ENCODE results near the gene RAP1GAP. TPM values are rescaled to one million over a fixed set of nuclear protein-coding genes. Genes with fewer than 3 reads are reported as not detected.

RAP1GAP gene
- total RNA-seq, 2 donors from 2014 or later, result 45.2 to 53.1 TPM

DNA sequence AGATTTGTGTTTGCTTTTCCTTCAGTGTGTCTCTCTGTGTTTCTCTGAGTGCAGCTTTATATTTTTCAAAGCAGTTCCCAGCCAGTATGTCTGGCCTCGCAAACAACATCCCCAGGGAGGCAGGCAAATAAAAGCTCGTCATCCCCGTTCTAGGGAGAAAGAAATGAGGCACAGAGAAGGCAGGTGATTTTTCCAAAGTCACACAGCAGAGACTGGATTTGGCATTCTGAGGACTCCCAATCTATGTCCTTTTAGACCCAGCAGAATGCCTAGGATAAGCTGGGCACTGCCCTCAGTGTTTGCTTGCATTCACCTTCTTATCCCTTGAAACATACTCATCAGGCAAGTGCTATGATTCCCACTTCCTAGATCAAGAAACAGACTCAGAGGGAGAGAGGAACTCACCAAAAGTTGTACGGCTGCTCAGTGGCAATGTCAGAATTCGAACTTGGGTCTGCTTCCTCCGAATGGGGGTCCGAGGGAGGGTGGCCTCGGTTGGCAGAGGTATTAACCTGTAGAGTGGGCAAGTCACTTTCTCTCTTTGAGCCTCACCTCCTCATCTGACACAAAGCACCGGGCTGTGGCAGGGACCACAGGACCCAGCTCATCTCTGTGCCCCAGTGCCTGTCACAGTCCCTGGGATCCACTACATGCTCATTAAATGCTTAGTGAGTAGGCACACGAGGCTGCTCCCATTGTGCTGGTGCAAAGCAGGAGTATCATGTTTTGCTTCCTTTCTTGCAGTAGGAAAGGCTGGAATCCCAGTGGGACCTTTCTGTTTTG is 4.2 kb downstream of the RAP1GAP start:
- no peak for DNase-seq

DNA sequence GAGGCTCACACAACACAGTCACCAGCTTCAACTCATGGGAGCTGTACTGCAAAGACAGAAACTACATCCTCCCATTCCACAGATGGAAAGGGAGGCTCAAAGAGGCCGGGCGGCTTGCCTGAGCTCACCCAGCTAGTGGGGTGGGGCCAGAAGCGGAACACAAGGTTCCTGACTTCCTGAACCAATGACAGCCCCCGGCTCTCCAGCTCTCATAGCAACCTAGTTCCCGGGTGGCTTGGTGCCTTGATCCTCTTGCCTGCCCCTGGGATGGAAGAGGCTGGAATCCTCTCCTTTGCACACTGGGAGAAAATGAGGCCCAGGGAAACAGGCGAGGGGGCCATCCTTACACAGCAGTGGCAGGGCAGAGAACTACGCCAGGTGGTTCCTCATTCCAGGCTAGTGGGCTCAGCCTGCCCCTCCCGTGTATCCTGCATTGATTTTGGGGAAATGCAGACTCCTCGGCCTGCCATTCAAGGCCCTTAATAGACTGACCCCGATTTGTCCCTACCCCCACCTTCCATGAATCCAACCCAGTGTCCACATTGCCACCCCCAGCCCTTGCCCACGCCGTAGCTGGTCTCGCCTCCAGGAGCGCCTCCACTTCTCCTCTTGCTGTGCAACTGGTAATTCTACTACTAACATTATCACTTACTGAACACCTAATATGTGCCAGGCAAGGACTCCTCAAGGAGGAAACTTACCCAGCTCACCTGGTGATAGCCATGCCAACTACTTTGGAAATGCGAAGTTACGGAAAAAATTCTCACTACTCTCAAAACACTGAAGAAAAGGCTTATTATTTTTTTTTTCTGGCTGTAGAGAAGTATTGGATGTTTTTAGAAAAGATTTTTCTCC is 5.0 kb downstream of the RAP1GAP start:
- ATAC-seq, result no peak
- DNase-seq, result no peak
- intact Hi-C loops (cut with DNase I, micrococcal nuclease), result no loop called here

More for the DNA sequence above, 4.2 kb downstream of the RAP1GAP start:
- ATAC-seq, result no peak
- intact Hi-C loops (cut with DNase I, micrococcal nuclease), result no loop called here

DNA sequence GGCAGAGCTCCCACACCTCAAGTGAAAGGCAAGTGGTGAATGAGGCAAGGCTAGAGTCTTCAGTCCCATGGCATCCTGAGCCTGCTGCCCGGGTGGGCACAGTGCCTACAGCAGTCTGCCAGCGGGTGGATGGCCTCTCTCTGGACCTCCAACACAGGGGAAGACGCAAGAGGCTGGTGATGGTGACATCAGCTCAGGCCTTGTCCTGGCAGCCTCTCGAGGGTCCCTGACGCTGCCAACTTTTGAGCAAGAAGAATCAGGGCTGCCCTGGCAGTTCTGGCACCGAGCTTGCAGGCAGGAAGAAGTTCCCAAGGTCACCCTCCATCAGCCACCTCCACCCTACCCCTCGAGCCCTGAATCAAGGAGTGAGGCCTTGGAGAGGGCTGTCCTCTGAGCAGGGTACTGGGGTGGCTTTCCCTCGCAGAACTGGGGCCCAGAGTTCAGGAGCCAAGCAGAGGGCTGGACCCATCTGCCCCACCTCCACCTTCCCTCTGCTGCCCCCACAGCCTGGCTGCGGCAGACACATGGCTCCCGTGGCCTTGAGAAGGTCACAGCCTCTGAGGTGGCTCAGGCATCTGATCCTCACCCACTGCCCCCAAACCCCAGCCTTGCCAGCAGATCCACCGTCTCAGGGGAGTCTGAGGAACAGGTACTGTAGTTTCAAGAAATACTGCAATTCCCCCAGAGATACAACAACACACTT is 5.8 kb downstream of the RAP1GAP start:
- ATAC-seq, result no peak
- no peak for DNase-seq
- intact Hi-C loops (cut with DNase I, micrococcal nuclease), result no loop called here

DNA sequence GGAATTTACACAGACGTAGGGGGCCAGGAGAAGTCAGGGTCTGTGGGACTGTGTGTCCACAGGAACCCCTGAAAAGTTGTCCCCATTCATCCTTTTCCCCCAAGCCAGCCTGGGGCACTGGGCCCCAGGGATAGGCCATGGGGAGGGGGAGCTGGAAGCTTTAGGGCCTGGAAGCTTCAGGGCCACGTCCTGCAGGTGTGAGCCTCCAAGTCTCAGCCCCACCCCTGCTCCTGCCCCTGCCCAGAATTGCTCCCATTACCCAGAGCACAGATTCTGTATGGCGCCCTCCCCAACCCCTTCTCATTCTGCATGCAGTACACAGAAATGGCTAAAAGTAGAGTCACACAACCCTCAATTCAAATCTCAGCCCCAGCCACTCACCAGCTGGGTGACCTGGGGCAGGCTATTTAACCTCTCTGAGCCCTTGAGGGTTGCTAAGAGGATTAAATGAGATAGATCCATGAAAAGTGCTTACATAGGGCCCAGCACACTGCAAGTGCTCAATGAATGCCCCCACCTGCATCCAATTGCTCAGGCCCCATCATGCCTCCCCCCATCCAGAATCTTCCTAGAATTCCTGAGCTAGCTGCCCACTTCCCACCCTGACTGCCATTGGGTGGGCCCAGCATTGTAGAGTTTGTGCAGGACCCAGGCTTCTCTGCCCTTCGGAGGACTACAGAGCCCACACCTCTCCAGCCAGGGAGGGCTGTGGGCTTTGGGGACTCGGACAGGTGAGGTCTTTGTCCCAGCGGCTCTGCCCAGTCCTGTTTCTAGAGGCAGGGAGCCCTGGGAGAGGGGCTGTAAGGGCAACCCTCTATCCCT is 6.5 kb downstream of the RAP1GAP start:
- intact Hi-C loops (cut with DNase I, micrococcal nuclease), result no loop called here

DNA sequence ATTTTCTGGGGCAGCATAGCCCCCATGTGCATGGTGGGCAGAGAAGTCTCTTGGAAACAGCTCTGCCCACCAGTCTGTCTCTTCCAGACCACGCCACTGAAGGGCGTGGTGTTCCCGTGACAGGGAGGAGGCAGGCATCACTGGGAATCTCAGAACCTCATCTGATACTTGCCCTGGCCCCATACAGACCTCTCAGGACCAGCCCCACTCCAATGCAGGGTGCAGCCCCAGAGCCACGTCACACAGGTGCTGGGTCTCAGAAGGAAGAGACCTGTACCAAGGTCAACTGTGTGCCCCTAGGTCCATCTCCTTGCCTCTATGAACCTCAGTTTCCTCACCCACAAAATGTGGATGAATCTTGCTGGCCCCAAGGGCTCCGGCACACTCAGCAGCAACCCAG is 7.3 kb downstream of the RAP1GAP start:
- DNase-seq (no peak), ATAC-seq (no peak)
- intact Hi-C loops (cut with DNase I, micrococcal nuclease), result no loop called here

More for the DNA sequence above, 6.5 kb downstream of the RAP1GAP start:
- ATAC-seq (no peak), DNase-seq (no peak)

DNA sequence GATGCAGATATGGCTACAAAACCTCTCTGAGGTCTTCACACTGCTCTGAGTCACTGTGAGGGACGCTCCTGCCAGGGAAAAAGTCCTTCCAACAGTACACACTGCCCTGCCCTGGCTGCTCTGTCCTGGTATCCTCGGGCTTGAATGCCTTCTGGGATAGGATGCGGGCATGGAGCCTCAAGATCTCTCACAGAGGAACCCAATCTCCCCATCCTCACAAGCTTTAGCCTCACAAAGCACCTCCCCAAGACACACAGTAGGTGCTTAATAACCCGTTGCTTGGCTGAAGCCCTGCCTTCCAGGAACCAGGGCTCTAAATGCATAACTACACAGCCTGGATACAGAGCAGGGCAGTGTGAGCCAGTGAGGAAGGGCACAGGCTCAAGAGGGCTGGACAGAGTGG is 9.2 kb downstream of the RAP1GAP start:
- ATAC-seq (no peak), DNase-seq (no peak)
- intact Hi-C loops (cut with DNase I, micrococcal nuclease), result loop anchor here (2.0 to 10.0 kb wide), 2 partner anchors 151 to 435 kb away; partner anchors contain the start of gene ALPL (in 1 of the 2)

DNA sequence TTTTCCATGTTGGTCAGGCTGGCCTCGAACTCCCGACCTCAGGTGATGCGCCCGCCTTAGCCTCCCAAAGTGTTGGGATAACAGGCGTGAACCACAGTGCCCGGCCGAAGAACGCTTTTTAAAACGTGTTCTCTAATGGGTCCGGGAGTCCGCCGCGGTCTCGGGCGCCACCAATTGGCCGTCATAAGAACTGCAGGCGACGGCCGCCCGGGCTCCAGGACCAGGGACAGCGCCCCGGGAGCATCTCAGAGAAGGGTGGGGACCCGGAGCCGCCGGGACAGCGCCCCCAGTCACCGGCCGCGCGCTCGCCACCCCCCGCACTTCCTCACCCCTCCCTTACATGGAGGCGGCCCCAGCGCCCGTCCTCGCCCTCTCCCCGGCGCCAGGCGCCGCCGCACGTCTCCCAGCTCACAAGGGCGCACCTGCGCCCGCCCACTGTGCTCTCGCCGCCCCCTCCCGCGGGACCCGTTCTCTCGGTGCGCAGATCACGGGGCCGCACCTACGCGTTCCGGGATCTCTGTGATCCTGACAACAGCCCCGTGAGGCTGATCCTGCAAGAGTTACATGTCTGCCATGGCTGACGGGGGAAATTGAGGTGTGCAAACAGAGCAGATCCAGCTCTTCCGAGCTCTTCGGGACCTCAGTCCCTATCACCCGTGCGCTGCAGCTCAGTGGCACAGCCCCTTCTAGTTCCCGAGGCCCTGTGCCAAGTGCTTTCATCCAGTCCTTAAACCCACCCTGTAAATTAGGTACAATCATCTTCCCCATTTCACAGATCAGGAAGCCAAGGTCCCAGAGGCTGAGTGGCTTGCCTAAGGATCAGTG is 9.8 kb downstream of the RAP1GAP start:
- DNase-seq, result peak in 1 of 2 donors; percentile 73
- peak; percentile 90 for ATAC-seq
- intact Hi-C loops (cut with DNase I, micrococcal nuclease), result loop anchor here (2.0 to 10.0 kb wide), 2 partner anchors 151 to 435 kb away; partner anchors contain the start of gene ALPL (in 1 of the 2)

DNA sequence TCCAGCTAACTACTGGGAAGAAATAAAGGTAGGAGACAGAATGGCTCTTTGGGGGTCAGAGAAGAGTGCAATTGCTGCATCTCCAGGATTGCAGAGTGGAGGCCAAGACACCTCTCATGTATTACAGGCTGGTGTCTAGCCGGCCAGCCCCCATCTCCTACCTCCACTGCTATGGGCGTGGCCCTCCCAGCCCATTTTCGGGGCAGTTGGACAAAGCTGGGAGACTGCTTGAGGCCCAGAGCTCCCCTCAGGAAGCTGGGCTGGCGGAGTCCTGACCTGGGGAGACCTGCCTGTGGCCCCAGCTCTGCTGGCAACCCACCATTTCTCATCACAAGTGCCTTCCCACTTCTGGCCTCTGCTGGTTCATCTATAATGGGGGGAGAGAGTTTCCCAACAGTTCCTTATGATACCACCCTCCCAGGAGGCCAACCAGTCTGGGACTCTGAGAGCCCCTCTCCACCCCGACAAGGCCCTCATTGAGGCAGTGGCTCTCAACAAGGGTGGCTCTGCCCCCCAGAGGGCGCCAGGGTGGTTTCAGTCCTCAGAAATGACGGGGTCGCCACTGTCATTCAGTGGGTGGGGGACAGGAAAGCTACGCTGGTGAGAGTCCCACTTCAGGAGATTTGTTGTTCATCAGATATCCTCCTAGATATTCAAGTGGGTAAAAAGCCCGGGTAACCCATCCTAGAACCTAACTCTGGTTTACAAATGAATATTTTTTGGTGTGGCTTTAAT is 11.5 kb downstream of the RAP1GAP start:
- DNase-seq, result no peak
- intact Hi-C loops (cut with DNase I, micrococcal nuclease), result loop anchor here (2.0 to 10.0 kb wide), 2 partner anchors 149 to 433 kb away; partner anchors contain the start of gene ALPL (in 1 of the 2)

DNA sequence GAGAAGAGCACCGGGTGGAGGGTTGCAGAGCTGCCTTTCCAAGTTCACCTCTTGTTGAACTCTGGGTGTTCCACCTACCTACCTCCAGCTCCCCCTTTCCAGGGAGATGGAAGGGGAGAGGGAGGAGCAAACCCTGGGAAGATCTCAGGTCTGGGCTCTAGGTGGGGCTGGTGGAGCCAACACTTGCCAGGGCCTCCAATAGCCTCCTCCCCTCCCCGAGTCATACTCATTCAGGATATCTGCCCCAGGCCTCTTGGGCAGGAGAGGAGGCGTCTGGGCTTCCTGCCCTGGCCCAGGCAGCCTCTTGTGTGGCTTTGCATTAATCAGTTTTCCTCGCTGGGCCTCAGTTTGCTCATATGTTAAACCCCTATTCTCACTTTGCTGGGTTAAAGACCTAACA is 13.4 kb downstream of the RAP1GAP start:
- ATAC-seq, result no peak
- intact Hi-C loops (cut with DNase I, micrococcal nuclease), result loop anchor here in 1 of 2 donors (10.0 kb wide), 1 partner anchor 431 kb away; no protein-coding TSS in a partner anchor

More for the DNA sequence above, 11.5 kb downstream of the RAP1GAP start:
- no peak for ATAC-seq

DNA sequence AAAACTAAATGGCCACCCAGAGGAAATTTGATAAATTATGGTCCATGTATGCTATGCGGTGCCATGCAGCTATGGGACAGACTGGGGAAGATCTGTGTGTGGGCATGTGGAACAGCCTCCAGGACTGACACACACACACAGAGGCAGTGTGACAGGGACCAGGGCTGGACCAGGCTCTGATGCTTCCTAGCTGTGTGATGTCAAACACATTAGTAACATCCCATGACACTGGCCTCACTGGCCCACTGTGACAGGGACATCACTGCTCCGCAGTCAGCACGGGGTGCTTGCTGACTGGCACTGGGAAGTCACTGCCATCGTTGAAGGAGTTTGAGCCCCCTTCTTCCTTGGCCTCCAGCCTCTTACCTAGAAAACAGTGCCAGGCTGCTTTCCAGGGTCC is 13.9 kb downstream of the RAP1GAP start:
- ATAC-seq (no peak), DNase-seq (no peak)
- intact Hi-C loops (cut with DNase I, micrococcal nuclease), result loop anchor here in 1 of 2 donors (10.0 kb wide), 1 partner anchor 430 kb away; no protein-coding TSS in a partner anchor

More for the DNA sequence above, 13.4 kb downstream of the RAP1GAP start:
- DNase-seq, result no peak

DNA sequence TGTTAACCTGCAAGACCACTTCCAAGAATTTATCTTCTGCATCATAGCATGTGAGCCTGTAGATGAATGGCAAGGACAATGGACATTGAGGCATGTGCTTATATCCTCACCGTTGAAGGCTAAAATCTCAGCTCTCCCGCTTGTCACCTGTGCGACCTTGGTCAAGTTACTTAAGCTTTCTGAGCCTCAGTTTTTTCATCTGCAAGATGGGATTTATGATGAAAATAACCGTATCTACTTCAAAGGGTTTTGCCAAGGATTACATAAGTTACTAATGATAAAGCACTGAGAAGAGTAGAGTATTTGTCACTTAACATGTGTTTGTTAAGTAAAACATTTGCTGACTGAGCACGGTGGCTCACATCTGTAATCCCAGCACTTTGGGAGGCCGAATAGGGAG is 14.9 kb downstream of the RAP1GAP start:
- no peak for DNase-seq
- ATAC-seq, result no peak
- intact Hi-C loops (cut with DNase I, micrococcal nuclease), result loop anchor here in 1 of 2 donors (10.0 kb wide), 1 partner anchor 429 kb away; no protein-coding TSS in a partner anchor

DNA sequence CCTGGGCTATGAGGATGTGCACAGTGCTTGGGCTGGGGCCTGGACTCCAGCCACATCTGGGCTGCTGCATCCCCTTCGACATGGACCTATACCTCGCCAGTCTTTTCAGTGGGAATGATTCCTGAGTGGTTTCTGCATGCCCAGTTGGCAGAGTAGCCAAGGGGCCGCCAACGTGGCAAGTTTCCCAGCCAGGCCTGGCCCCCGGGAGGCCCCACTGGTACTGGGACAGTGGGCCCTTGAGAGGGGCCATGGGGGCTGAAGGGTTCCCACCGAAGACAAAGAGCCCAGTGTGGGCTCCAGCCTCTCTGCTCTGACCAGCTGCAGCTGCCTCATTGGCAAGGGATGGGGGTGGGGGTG is 15.4 kb downstream of the RAP1GAP start:
- no peak for DNase-seq
- no peak for ATAC-seq
- intact Hi-C loops (cut with DNase I, micrococcal nuclease), result loop anchor here in 1 of 2 donors (10.0 kb wide), 1 partner anchor 429 kb away; no protein-coding TSS in a partner anchor

DNA sequence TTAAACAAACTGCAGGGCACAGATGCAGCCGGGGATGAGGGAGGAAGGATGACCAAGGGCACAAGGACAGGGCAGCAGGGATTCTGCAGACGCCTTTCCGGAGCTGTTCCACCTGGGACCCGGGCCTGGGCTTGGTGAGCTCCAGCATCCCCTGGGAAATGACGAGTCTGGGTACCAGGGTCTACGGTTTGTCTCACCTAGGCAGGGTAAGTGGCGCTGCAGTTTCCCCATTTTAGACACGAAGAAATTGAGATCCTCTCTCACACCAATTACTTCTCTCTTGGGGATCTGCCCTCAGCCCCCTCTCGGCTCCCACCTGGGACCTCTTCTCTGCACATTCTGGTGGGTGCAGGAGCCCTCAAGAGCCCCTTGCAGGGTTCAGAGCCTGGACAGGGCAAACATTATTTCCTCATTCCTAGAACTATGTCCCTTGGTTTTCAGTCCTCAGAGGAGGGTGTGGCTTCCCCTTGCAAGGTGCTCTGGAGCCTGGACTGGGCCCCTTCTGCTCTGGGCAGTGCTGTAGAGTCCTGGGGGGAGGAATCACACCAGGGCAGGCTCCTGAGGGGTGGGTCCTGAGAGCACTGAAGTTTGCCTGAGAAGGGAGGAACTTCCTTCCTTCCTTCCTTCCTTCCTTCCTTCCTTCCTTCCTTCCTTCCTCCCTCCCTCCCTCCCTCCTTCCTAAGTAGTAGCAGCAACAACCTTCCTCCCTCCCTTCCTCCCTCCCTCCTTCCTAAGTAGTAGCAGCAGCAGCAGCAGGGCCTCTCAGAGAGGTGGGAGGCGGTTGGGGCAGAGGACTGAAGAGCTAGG is 16.0 kb downstream of the RAP1GAP start:
- ATAC-seq, result peak; percentile 40
- DNase-seq, result no peak
- intact Hi-C loops (cut with DNase I, micrococcal nuclease), result loop anchor here in 1 of 2 donors (10.0 kb wide), 1 partner anchor 428 kb away; no protein-coding TSS in a partner anchor

DNA sequence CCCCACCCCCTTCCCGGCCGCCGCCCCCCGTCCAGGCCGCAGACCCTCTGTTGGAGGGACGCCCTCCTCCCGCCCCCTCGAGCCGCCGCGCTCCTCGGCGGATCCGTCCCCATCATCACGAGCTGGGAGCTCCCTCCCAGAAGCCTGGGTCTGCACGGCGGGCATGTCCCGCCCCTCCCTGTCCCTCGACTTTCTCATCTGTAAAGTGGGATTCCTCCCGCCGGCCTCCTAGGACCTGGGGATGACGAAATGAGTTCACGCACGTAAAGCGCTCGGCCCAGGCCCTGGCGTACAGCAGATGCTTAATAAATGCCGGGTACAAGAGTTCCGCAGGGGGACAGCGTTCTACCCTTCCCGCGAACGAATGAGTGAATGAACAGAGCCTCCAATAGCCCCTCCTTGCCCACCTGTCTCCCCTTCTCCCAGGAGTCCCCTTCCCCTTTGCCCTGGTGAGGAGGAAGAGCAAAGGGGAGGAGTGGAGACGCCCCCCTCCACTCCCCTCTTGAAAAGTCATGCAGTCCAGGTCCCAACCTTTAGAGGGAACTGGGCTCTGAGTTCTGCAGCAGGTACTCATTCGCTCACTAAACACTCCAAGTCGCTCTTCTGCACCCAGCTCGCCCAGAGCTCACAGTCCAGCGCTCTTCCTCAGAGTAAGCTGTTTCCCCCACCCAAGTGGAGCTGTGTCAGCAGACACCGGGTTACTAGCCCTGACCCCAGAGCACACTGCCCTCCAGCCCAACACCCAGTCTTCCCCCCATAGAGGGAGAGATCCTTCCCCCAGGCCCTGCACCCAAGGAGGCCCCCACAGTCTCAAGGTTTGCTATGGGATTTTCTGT is 16.8 kb downstream of the RAP1GAP start:
- ATAC-seq (no peak), DNase-seq (no peak)
- intact Hi-C loops (cut with DNase I, micrococcal nuclease), result loop anchor here in 1 of 2 donors (10.0 kb wide), 1 partner anchor 428 kb away; no protein-coding TSS in a partner anchor
